Measurements from ENCODE around the gene TACSTD2. TPM values are rescaled to one million over a fixed set of nuclear protein-coding genes. Genes with fewer than 3 reads are reported as not detected.

Gene TACSTD2
- total and polyA plus RNA-seq, 2 of the 13 experiments (the other 11 are each of a cell fraction or from before 2014, with no cell fraction given): not detected

DNA sequence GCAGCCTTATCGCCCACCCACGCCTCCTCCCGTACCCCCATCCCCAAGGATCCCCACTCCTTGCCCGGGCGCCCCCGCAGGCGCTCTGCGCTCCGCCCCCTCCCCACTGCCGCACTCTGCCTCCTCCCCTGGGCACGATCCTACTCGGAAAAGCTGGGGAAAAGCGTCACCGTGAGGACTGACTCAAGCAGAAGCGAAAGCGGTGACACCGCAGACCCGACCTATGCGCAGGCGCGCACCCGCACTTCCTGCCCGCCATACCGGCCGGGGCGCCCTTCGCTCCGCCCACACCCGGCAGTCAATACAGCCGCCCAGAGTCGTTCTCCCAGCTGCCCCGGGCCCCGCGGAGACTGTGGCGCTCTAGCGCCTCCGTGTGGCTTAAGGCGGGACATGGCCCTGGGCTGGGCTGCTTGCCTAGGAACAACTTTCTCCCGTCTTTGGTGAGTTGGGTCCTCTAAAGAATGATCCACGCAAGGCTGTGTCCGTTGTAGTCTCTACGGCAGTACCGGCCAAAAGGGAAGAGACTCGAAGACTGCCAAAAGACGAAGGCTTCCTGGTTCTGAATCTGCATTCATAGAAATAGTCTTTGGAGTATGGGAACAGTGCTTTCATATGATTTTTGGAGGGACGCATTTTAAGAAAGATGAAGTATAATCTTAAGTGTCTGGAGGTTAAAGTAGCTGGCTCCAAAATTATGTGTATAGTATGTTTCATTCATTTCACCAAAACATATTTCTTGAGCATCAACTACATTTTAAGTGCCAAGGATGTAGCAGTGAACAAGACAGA is 30.3 kb downstream of the TACSTD2 start, which contains the start of gene OMA1 (continued):
- TF ChIP-seq, protein P1, sequence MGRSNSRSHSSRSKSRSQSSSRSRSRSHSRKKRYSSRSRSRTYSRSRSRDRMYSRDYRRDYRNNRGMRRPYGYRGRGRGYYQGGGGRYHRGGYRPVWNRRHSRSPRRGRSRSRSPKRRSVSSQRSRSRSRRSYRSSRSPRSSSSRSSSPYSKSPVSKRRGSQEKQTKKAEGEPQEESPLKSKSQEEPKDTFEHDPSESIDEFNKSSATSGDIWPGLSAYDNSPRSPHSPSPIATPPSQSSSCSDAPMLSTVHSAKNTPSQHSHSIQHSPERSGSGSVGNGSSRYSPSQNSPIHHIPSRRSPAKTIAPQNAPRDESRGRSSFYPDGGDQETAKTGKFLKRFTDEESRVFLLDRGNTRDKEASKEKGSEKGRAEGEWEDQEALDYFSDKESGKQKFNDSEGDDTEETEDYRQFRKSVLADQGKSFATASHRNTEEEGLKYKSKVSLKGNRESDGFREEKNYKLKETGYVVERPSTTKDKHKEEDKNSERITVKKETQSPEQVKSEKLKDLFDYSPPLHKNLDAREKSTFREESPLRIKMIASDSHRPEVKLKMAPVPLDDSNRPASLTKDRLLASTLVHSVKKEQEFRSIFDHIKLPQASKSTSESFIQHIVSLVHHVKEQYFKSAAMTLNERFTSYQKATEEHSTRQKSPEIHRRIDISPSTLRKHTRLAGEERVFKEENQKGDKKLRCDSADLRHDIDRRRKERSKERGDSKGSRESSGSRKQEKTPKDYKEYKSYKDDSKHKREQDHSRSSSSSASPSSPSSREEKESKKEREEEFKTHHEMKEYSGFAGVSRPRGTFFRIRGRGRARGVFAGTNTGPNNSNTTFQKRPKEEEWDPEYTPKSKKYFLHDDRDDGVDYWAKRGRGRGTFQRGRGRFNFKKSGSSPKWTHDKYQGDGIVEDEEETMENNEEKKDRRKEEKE (IDR thresholded peaks at IDR 0.05): no peak
- TF ChIP-seq PITX1 (CRISPR knock-in tag; IDR thresholded peaks at IDR 0.05) (peak; percentile 39; the same call in 1 of the 2 replicates), ADNP (CRISPR knock-in tag; IDR thresholded peaks at IDR 0.05) (no peak), ONECUT2 (CRISPR knock-in tag; IDR thresholded peaks at IDR 0.05) (0 out of 2 replicates have a peak, but pooled peaks have one; percentile 47), ZNF788 (CRISPR knock-in tag; IDR thresholded peaks at IDR 0.05; ENCODE audit: borderline replicate concordance) (peak; percentile 52; the same call in 1 of the 2 replicates), RBFOX2 (IDR thresholded peaks at IDR 0.05; ENCODE audit: low read depth, low read length) (peak; percentile 86), ZSCAN12 (CRISPR knock-in tag; IDR thresholded peaks at IDR 0.05) (0 out of 2 replicates have a peak, but pooled peaks have one; percentile 62), ZNF136 (CRISPR knock-in tag; IDR thresholded peaks at IDR 0.05; ENCODE audit: low read depth) (no peak), CBX1 (IDR thresholded peaks at IDR 0.05; ENCODE audit: low read depth) (peak; percentile 64), DR1 (CRISPR knock-in tag; IDR thresholded peaks at IDR 0.05) (peak; percentile 53; the same call in 1 of the 2 replicates), ZNF556 (CRISPR knock-in tag; IDR thresholded peaks at IDR 0.05; ENCODE audit: borderline replicate concordance) (peak; percentile 94), ZNF766 (CRISPR knock-in tag; IDR thresholded peaks at IDR 0.05; ENCODE audit: borderline replicate concordance) (peak; percentile 53; the same call in 1 of the 2 replicates), ZNF441 (CRISPR knock-in tag; IDR thresholded peaks at IDR 0.05; ENCODE audit: borderline replicate concordance) (peak; percentile 55; the same call in 1 of the 2 replicates), NR2F6 (IDR thresholded peaks at IDR 0.05) (no peak), NR2F6 (CRISPR knock-in tag; IDR thresholded peaks at IDR 0.05) (peak; percentile 16; the same call in 1 of the 2 replicates), CBFB (CRISPR knock-in tag; IDR thresholded peaks at IDR 0.05) (peak; percentile 73; the same call in 1 of the 2 replicates), ZNF775 (CRISPR knock-in tag; IDR thresholded peaks at IDR 0.05; ENCODE audit: borderline replicate concordance) (no peak), FOXK1 (CRISPR knock-in tag; IDR thresholded peaks at IDR 0.05; ENCODE audit: borderline replicate concordance, low read depth) (peak; percentile 85), SALL1 (CRISPR knock-in tag; IDR thresholded peaks at IDR 0.05) (peak; percentile 85), TSC22D2 (CRISPR knock-in tag; IDR thresholded peaks at IDR 0.05; ENCODE audit: borderline replicate concordance) (peak; percentile 28; the same call in 1 of the 2 replicates), ZNF296 (CRISPR knock-in tag; conservative IDR thresholded peaks at IDR 0.05) (no peak), SKI (IDR thresholded peaks at IDR 0.05; ENCODE audit: partially characterized antibody) (peak; percentile 62), KDM1A (CRISPR knock-in tag; IDR thresholded peaks at IDR 0.05) (no peak), ZNF264 (CRISPR knock-in tag; IDR thresholded peaks at IDR 0.05) (peak; percentile 66; the same call in 1 of the 2 replicates)
- TF ChIP-seq, protein P2, sequence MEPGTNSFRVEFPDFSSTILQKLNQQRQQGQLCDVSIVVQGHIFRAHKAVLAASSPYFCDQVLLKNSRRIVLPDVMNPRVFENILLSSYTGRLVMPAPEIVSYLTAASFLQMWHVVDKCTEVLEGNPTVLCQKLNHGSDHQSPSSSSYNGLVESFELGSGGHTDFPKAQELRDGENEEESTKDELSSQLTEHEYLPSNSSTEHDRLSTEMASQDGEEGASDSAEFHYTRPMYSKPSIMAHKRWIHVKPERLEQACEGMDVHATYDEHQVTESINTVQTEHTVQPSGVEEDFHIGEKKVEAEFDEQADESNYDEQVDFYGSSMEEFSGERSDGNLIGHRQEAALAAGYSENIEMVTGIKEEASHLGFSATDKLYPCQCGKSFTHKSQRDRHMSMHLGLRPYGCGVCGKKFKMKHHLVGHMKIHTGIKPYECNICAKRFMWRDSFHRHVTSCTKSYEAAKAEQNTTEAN (CRISPR knock-in tag; conservative IDR thresholded peaks at IDR 0.05): 0 out of 2 replicates have a peak, but pooled peaks have one; percentile 61
- TF ChIP-seq, protein P3, sequence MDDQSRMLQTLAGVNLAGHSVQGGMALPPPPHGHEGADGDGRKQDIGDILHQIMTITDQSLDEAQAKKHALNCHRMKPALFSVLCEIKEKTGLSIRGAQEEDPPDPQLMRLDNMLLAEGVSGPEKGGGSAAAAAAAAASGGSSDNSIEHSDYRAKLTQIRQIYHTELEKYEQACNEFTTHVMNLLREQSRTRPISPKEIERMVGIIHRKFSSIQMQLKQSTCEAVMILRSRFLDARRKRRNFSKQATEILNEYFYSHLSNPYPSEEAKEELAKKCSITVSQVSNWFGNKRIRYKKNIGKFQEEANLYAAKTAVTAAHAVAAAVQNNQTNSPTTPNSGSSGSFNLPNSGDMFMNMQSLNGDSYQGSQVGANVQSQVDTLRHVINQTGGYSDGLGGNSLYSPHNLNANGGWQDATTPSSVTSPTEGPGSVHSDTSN (CRISPR knock-in tag; IDR thresholded peaks at IDR 0.05; ENCODE audit: borderline replicate concordance): peak; percentile 47; the same call in 1 of the 2 replicates

Data from HepG2 (cell line).